ENCODE data around the gene NPRL2. TPM values are rescaled to one million over a fixed set of nuclear protein-coding genes. Genes with fewer than 3 reads are reported as not detected.

Gene NPRL2
- total RNA-seq, 1 experiment from 2014 or later = 29.8 TPM

DNA sequence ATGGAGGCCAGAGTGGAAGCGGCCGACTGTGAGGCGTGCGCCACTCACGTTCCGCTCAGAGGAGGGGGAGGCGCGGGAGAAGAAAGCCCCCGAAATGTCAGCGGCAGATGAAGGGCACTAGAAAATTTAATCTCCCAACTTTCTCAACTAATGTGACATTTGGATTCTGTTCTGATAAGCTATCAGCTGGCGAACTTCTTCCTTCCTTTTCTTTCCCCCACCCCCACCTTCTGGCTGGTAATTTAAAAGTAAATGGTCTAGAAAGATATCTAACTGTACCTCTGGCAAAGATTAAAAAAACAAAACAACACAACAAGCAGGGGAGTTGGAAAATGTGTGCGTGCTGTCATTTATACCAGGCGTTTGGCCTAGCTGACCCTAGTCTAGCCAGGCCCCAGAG lies 35.2 kb upstream of the NPRL2 start:
- Mint-ChIP-seq H3K9me3 (ENCODE audit: unreplicated experiment) (no peaks in the 10 kb centered on the region), H3K36me3 (ENCODE audit: insufficient read depth, unreplicated experiment) (no peaks in the 10 kb centered on the region), H3K4me1 (ENCODE audit: low read depth, unreplicated experiment) (no peaks in the 10 kb centered on the region), H3K27ac (ENCODE audit: unreplicated experiment) (no peak overlapping the region), H3K4me3 (ENCODE audit: unreplicated experiment) (no peak overlapping the region), H3K27me3 (ENCODE audit: insufficient read depth, unreplicated experiment) (peaks cover 6% of the 10 kb centered on the region)
- intact Hi-C loops (cut with micrococcal nuclease; ENCODE audit: unreplicated experiment) = no loop called here
- BruUV-seq (replicated peaks) = no TSS peak
- CTCF ChIA-PET = no interaction called here
- no peak for DNase-seq
- Histone ChIP-seq H3K4me3 (ENCODE audit: low read depth, low read length) (no peak overlapping the region), H3K9me3 (no peaks in the 10 kb centered on the region), H3K36me3 (ENCODE audit: control insufficient read depth, insufficient read depth, low read length) (no peaks in the 10 kb centered on the region), H3K27me3 (replicated peaks; ENCODE audit: control insufficient read depth, insufficient read depth, low read length) (no peaks in the 10 kb centered on the region), H3K4me1 (no peaks in the 10 kb centered on the region)
- POLR2A ChIA-PET = no interaction called here
- TF ChIP-seq, protein P1, sequence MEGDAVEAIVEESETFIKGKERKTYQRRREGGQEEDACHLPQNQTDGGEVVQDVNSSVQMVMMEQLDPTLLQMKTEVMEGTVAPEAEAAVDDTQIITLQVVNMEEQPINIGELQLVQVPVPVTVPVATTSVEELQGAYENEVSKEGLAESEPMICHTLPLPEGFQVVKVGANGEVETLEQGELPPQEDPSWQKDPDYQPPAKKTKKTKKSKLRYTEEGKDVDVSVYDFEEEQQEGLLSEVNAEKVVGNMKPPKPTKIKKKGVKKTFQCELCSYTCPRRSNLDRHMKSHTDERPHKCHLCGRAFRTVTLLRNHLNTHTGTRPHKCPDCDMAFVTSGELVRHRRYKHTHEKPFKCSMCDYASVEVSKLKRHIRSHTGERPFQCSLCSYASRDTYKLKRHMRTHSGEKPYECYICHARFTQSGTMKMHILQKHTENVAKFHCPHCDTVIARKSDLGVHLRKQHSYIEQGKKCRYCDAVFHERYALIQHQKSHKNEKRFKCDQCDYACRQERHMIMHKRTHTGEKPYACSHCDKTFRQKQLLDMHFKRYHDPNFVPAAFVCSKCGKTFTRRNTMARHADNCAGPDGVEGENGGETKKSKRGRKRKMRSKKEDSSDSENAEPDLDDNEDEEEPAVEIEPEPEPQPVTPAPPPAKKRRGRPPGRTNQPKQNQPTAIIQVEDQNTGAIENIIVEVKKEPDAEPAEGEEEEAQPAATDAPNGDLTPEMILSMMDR (IDR thresholded peaks at IDR 0.05; ENCODE audit: insufficient read depth in 1 of 2, low read depth in 1 of 2, low read length in 1 of 2, severe bottlenecking in 1 of 2, unreplicated experiment in 1 of 2) = no peak

DNA sequence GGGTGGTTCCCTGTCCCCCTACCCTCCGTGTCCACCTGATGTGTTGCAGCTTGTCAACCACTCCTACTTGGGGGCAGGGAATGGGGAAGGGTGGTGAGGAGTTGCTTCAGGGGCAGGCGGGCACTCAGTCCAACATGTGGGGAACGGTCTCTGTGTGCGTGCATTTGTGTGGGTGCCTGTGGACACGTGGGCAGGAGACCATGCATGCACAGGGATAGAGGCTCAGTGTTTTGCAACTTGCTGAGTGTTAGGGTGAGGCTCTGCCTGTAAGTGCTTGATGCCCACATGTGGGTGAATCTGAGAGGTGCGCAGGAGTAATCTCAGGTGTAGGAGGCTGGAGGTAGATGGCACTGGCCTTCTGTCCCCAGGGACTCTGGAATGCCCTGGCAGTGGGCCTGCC lies 33.2 kb upstream of the NPRL2 start:
- CTCF ChIA-PET = no interaction called here
- H3K4me1 Mint-ChIP-seq (ENCODE audit: low read depth, unreplicated experiment) = no peaks in the 10 kb centered on the region
- no peaks in the 10 kb centered on the region for H3K9me3 Mint-ChIP-seq (ENCODE audit: unreplicated experiment)
- no peak overlapping the region for H3K27ac Mint-ChIP-seq (ENCODE audit: unreplicated experiment)
- H3K9me3 ChIP-seq = no peaks in the 10 kb centered on the region
- H3K4me3 Mint-ChIP-seq (ENCODE audit: unreplicated experiment) = no peak overlapping the region
- H3K4me3 ChIP-seq (ENCODE audit: low read depth, low read length) = no peak overlapping the region
- no peaks in the 10 kb centered on the region for H3K36me3 Mint-ChIP-seq (ENCODE audit: insufficient read depth, unreplicated experiment)
- no TSS peak for BruUV-seq (replicated peaks)
- no peaks in the 10 kb centered on the region for H3K36me3 ChIP-seq (ENCODE audit: control insufficient read depth, insufficient read depth, low read length)
- H3K27me3 ChIP-seq (replicated peaks; ENCODE audit: control insufficient read depth, insufficient read depth, low read length) = no peaks in the 10 kb centered on the region
- DNase-seq = no peak
- TF ChIP-seq, protein P1 (IDR thresholded peaks at IDR 0.05; ENCODE audit: insufficient read depth in 1 of 2, low read depth in 1 of 2, low read length in 1 of 2, severe bottlenecking in 1 of 2, unreplicated experiment in 1 of 2) = no peak
- intact Hi-C loops (cut with micrococcal nuclease; ENCODE audit: unreplicated experiment) = no loop called here
- H3K4me1 ChIP-seq = no peaks in the 10 kb centered on the region
- H3K27me3 Mint-ChIP-seq (ENCODE audit: insufficient read depth, unreplicated experiment) = peaks cover 11% of the 10 kb centered on the region
- POLR2A ChIA-PET = no interaction called here

DNA sequence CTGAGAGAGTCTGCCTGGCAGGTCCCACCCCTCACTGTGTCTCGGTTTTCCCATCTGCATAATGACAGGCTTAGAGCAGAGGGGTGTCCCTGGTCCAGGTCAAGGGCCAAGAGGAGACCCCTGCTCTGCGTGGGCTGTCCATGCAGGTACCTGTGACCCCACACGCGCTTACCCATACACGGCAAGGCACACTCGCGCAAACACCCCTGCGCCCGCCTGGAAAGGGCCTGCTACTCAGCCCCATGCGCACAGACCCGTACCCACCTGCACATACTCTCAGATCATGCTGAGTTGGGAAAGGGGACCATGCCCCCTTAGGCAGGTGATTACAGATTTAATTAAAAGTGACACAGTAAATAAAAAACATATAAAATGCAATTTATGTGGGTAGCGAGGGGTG lies 32.1 kb upstream of the NPRL2 start:
- ChIA-PET POLR2A (no interaction called here), CTCF (no interaction called here)
- DNase-seq = no peak
- H3K4me3 ChIP-seq (ENCODE audit: low read depth, low read length) = no peak overlapping the region
- H3K4me1 ChIP-seq = no peaks in the 10 kb centered on the region
- H3K4me1 Mint-ChIP-seq (ENCODE audit: low read depth, unreplicated experiment) = no peaks in the 10 kb centered on the region
- H3K36me3 ChIP-seq (ENCODE audit: control insufficient read depth, insufficient read depth, low read length) = no peaks in the 10 kb centered on the region
- no peaks in the 10 kb centered on the region for H3K27me3 ChIP-seq (replicated peaks; ENCODE audit: control insufficient read depth, insufficient read depth, low read length)
- intact Hi-C loops (cut with micrococcal nuclease; ENCODE audit: unreplicated experiment) = no loop called here
- no TSS peak for BruUV-seq (replicated peaks)
- no peak overlapping the region for H3K4me3 Mint-ChIP-seq (ENCODE audit: unreplicated experiment)
- TF ChIP-seq, protein P1 (IDR thresholded peaks at IDR 0.05; ENCODE audit: insufficient read depth in 1 of 2, low read depth in 1 of 2, low read length in 1 of 2, severe bottlenecking in 1 of 2, unreplicated experiment in 1 of 2) = no peak
- no peak overlapping the region for H3K27ac Mint-ChIP-seq (ENCODE audit: unreplicated experiment)
- H3K9me3 Mint-ChIP-seq (ENCODE audit: unreplicated experiment) = no peaks in the 10 kb centered on the region
- H3K36me3 Mint-ChIP-seq (ENCODE audit: insufficient read depth, unreplicated experiment) = no peaks in the 10 kb centered on the region
- H3K27me3 Mint-ChIP-seq (ENCODE audit: insufficient read depth, unreplicated experiment) = peaks cover 11% of the 10 kb centered on the region
- no peaks in the 10 kb centered on the region for H3K9me3 ChIP-seq
